Mesendoderm (in vitro differentiated cells): ENCODE measurements around the gene IMMP2L.

Experiments
- DNase-seq: peaks from one replicate; pipeline ENCODE4 v3.0.0; 2013
- H2AK5ac ChIP-seq: 2 replicates; pipeline ENCODE4 v1.6.1; 2013; ENCODE audit warnings: low read length, inconsistent platforms
- H2BK120ac ChIP-seq: 2 replicates; pipeline ENCODE4 v1.6.1; 2013; ENCODE audit warnings: low read depth, mild to moderate bottlenecking, low read length, moderate library complexity, mixed read lengths
- H2BK15ac ChIP-seq: replicated peaks from 2 replicates; pipeline ENCODE4 v1.6.1; 2013; ENCODE audit warnings: low read depth, mild to moderate bottlenecking, moderate library complexity
- H2BK5ac ChIP-seq: 2 replicates; pipeline ENCODE4 v1.6.1; 2013; ENCODE audit warnings: low read length, inconsistent platforms
- H3K18ac ChIP-seq: 2 replicates; pipeline ENCODE4 v1.6.1; 2013; ENCODE audit warnings: mild to moderate bottlenecking, low read length, mixed read lengths
- H3K23ac ChIP-seq: one replicate; pipeline ENCODE4 v1.6.1; 2013; ENCODE audit warnings: low read length
- H3K27ac ChIP-seq: 2 replicates; pipeline ENCODE4 v1.5.1; 2013; ENCODE audit warnings: low read depth, mild to moderate bottlenecking, inconsistent platforms, low read length, moderate library complexity
- H3K27me3 ChIP-seq: 2 replicates; pipeline ENCODE4 v1.6.1; 2013; ENCODE audit warnings: low read length, control low read depth, mild to moderate bottlenecking, inconsistent platforms; ENCODE audit not compliant: insufficient read depth, poor library complexity
- H3K36me3 ChIP-seq: 2 replicates; pipeline ENCODE4 v1.6.1; 2013; ENCODE audit warnings: low read length, inconsistent platforms; ENCODE audit not compliant: control insufficient read depth, insufficient read depth
- H3K4ac ChIP-seq: one replicate; pipeline ENCODE4 v1.6.1; 2013; ENCODE audit warnings: low read depth, mild to moderate bottlenecking, low read length, moderate library complexity
- H3K4me1 ChIP-seq: 2 replicates; pipeline ENCODE4 v1.6.1; 2013; ENCODE audit warnings: low read depth, low read length, inconsistent platforms; ENCODE audit not compliant: control insufficient read depth
- H3K4me2 ChIP-seq: 2 replicates; pipeline ENCODE4 v1.6.1; 2013; ENCODE audit warnings: low read length
- H3K4me3 ChIP-seq: 2 replicates; pipeline ENCODE4 v1.5.1; 2013; ENCODE audit warnings: mild to moderate bottlenecking, low read length
- H3K56ac ChIP-seq: one replicate; pipeline ENCODE4 v1.6.1; 2013; ENCODE audit warnings: low read length
- H3K79me1 ChIP-seq: 2 replicates; pipeline ENCODE4 v1.6.1; 2013; ENCODE audit warnings: low read length, inconsistent platforms
- H3K79me2 ChIP-seq: 2 replicates; pipeline ENCODE4 v1.6.1; 2013; ENCODE audit warnings: mild to moderate bottlenecking, low read length; ENCODE audit not compliant: control insufficient read depth, insufficient read depth
- H3K9ac ChIP-seq: 2 replicates; pipeline ENCODE4 v1.6.1; 2013; ENCODE audit warnings: low read length, inconsistent platforms
- H4K5ac ChIP-seq: one replicate; pipeline ENCODE4 v1.6.1; 2013; ENCODE audit warnings: low read length
- H4K8ac ChIP-seq: one replicate; pipeline ENCODE4 v1.6.1; 2013; ENCODE audit warnings: low read depth, mild to moderate bottlenecking, control low read depth, low read length, moderate library complexity
- WGBS: extraction: QIAGEN DNeasy Blood & Tissue Kit; methylation state at CpG from one replicate; pipeline ENCODE4 v1.1.7; 2013; ENCODE audit warnings: low lambda C conversion rate, missing lambda C conversion rate; ENCODE audit not compliant: insufficient coverage; ENCODE audit errors: extremely low coverage; 5-methylcytosine and 5-hydroxymethylcytosine counted together

Gene IMMP2L

GRCh38 chr7:111541067-111541466 lies 21.2 kb downstream of the IMMP2L start:
- Histone ChIP-seq H3K4me3 (no peak overlapping the region), H3K9ac (no peak overlapping the region), H3K4me1 (no peaks in the 10 kb centered on the region), H2BK15ac (no peak overlapping the region), H2BK120ac (no peak overlapping the region), H3K36me3 (no peaks in the 10 kb centered on the region), H3K4ac (no peak overlapping the region), H3K23ac (no peak overlapping the region), H3K27me3 (no peaks in the 10 kb centered on the region), H3K56ac (no peak overlapping the region), H3K79me2 (no peaks in the 10 kb centered on the region), H2AK5ac (no peak overlapping the region), H4K5ac (no peak overlapping the region), H3K18ac (no peak overlapping the region), H4K8ac (no peak overlapping the region), H3K27ac (no peak overlapping the region), H2BK5ac (no peak overlapping the region), H3K79me1 (no peaks in the 10 kb centered on the region), H3K4me2 (no peak overlapping the region)
- WGBS = no CpG with 5 or more reads among the region's 2 CpGs
- no peak for DNase-seq

GRCh38 chr7:111540199-111540815 lies 22.0 kb downstream of the IMMP2L start:
- no peak overlapping the region for H3K18ac ChIP-seq

GRCh38 chr7:111537134-111537533 lies 25.2 kb downstream of the IMMP2L start:
- H3K23ac ChIP-seq = no peak overlapping the region
- no peak overlapping the region for H3K18ac ChIP-seq
- no peak overlapping the region for H2BK5ac ChIP-seq
- no peak for DNase-seq
- H3K79me2 ChIP-seq = no peaks in the 10 kb centered on the region
- no peaks in the 10 kb centered on the region for H3K79me1 ChIP-seq
- H3K27ac ChIP-seq = no peak overlapping the region
- no peak overlapping the region for H2AK5ac ChIP-seq
- no peak overlapping the region for H4K8ac ChIP-seq
- H2BK120ac ChIP-seq = no peak overlapping the region
- no peak overlapping the region for H3K4me3 ChIP-seq
- no peak overlapping the region for H3K4ac ChIP-seq
- H2BK15ac ChIP-seq = no peak overlapping the region
- H3K36me3 ChIP-seq = no peaks in the 10 kb centered on the region
- H4K5ac ChIP-seq = no peak overlapping the region
- H3K9ac ChIP-seq = no peak overlapping the region
- H3K4me2 ChIP-seq = no peak overlapping the region
- H3K27me3 ChIP-seq = no peaks in the 10 kb centered on the region
- WGBS = no CpG with 5 or more reads among the region's 1 CpG
- peaks cover 2% of the 10 kb centered on the region for H3K4me1 ChIP-seq
- no peak overlapping the region for H3K56ac ChIP-seq

More at GRCh38 chr7:111540199-111540815, 22.0 kb downstream of the IMMP2L start:
- H4K5ac ChIP-seq = no peak overlapping the region
- no peak overlapping the region for H3K4me3 ChIP-seq
- H2BK5ac ChIP-seq = no peak overlapping the region
- H3K23ac ChIP-seq = no peak overlapping the region
- H3K56ac ChIP-seq = no peak overlapping the region
- H3K36me3 ChIP-seq = no peaks in the 10 kb centered on the region
- no peak overlapping the region for H2BK120ac ChIP-seq
- H3K4ac ChIP-seq = no peak overlapping the region
- no peaks in the 10 kb centered on the region for H3K79me1 ChIP-seq
- no peaks in the 10 kb centered on the region for H3K79me2 ChIP-seq
- H3K9ac ChIP-seq = no peak overlapping the region
- no peak overlapping the region for H2AK5ac ChIP-seq
- H3K27me3 ChIP-seq = no peaks in the 10 kb centered on the region
- WGBS = no CpG with 5 or more reads among the region's 5 CpGs
- no peak for DNase-seq
- no peak overlapping the region for H3K4me2 ChIP-seq
- H2BK15ac ChIP-seq = no peak overlapping the region
- H3K4me1 ChIP-seq = peaks cover 2% of the 10 kb centered on the region
- no peak overlapping the region for H3K27ac ChIP-seq
- no peak overlapping the region for H4K8ac ChIP-seq

GRCh38 chr7:111535142-111535870 lies 27.0 kb downstream of the IMMP2L start:
- no peak overlapping the region for H3K56ac ChIP-seq
- no peak overlapping the region for H4K8ac ChIP-seq
- H3K4me2 ChIP-seq = no peak overlapping the region
- no peak overlapping the region for H3K18ac ChIP-seq
- H3K27ac ChIP-seq = no peak overlapping the region
- DNase-seq = peak; percentile 10
- H2AK5ac ChIP-seq = no peak overlapping the region
- no peak overlapping the region for H2BK15ac ChIP-seq
- no peaks in the 10 kb centered on the region for H3K79me2 ChIP-seq
- H2BK120ac ChIP-seq = no peak overlapping the region
- H3K9ac ChIP-seq = no peak overlapping the region
- H4K5ac ChIP-seq = no peak overlapping the region
- no peaks in the 10 kb centered on the region for H3K36me3 ChIP-seq
- peaks cover 2% of the 10 kb centered on the region for H3K4me1 ChIP-seq
- WGBS = no CpG with 5 or more reads among the region's 3 CpGs
- no peak overlapping the region for H3K23ac ChIP-seq
- H2BK5ac ChIP-seq = no peak overlapping the region
- no peak overlapping the region for H3K4ac ChIP-seq
- H3K4me3 ChIP-seq = no peak overlapping the region
- no peaks in the 10 kb centered on the region for H3K27me3 ChIP-seq
- H3K79me1 ChIP-seq = no peaks in the 10 kb centered on the region

GRCh38 chr7:111532625-111533024 lies 29.7 kb downstream of the IMMP2L start:
- Histone ChIP-seq H2BK15ac (no peak overlapping the region), H4K5ac (no peak overlapping the region), H4K8ac (no peak overlapping the region), H3K9ac (no peak overlapping the region), H2AK5ac (no peak overlapping the region), H3K23ac (no peak overlapping the region), H3K79me2 (no peaks in the 10 kb centered on the region), H3K27ac (no peak overlapping the region), H3K4ac (no peak overlapping the region), H3K4me1 (peaks cover 2% of the 10 kb centered on the region), H3K79me1 (no peaks in the 10 kb centered on the region), H3K4me3 (no peak overlapping the region), H3K18ac (no peak overlapping the region), H2BK120ac (no peak overlapping the region), H3K36me3 (no peaks in the 10 kb centered on the region), H3K27me3 (no peaks in the 10 kb centered on the region), H2BK5ac (no peak overlapping the region), H3K4me2 (no peak overlapping the region), H3K56ac (no peak overlapping the region)
- no peak for DNase-seq

GRCh38 chr7:111531993-111532392 lies 30.3 kb downstream of the IMMP2L start:
- Histone ChIP-seq H3K4me3 (no peak overlapping the region), H2BK5ac (no peak overlapping the region), H3K56ac (no peak overlapping the region), H3K4me2 (no peak overlapping the region), H2BK15ac (no peak overlapping the region), H3K4ac (no peak overlapping the region), H3K79me1 (no peaks in the 10 kb centered on the region), H3K36me3 (no peaks in the 10 kb centered on the region), H3K23ac (no peak overlapping the region), H2AK5ac (no peak overlapping the region), H3K4me1 (peaks cover 2% of the 10 kb centered on the region), H2BK120ac (no peak overlapping the region), H3K27ac (no peak overlapping the region), H3K27me3 (no peaks in the 10 kb centered on the region), H4K5ac (no peak overlapping the region), H3K9ac (no peak overlapping the region), H4K8ac (no peak overlapping the region), H3K18ac (no peak overlapping the region), H3K79me2 (no peaks in the 10 kb centered on the region)
- DNase-seq = no peak
- WGBS = no CpG with 5 or more reads among the region's 3 CpGs
